Activated effector memory CD4-positive, alpha-beta T cell treated with Interleukin-2 at 50 U/mL for 16 hours (primary cell): ENCODE data around the gene TTC23.
"Not testable (repeated sequence)": the region's sequence is repeated elsewhere in the genome, so short reads cannot be mapped to it uniquely, and the experiment has no call there.

Source experiments
- DNase-seq: peaks from one replicate; pipeline ENCODE4 v3.0.0-alpha.2; 2020

Gene TTC23

DNA sequence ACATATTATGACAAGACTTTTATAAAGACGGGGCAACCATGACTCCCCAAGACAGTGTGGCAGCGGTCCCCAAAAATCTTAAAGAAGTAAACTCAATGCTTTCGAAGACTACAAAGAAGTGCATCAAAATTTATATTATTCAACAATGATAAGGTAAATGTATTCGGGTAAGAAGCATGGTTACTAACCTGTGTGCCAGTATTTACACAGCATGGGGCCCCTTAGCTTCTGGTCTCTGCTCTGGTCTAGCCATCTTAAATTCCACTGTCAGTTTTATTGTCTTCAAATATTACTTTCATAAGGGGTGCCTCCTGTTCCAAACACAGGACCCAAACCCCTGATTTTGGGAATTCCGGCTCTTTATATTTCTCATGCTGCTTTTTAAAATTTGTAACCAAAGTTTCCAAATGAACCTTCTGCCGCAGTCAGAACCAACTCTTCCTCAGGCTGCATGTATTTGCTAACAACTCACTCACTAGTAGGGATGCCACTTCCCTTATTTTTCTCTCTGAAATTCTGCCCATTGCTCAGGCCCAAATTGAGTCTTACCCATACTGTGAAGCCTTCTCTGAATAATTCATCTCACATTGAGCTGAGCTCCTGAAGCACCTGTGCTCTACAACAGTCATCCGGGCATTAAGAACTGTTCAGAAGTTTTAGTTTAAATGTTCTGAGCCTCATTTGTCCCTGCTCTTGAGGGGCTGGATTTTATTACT, 1.2 kb downstream of the TTC23 start:
- no peak for DNase-seq

DNA sequence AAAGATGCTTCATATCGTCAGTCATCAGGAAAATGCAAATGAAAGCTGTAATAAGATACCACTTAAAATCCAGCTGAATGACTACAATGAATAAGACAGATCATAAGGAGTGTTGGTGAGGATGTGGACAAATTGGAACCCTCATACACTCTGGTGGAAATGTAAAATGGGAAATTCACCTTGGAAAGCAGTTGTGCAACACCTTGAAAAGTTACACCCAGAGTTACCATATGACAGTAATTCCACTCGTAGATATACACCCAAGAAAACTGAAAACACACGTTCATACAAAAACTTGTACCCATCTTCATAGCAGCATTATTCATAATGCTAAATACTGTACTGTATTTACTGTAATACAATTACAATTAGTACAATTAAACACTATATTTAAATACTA, 2.3 kb downstream of the TTC23 start:
- no peak for DNase-seq

DNA sequence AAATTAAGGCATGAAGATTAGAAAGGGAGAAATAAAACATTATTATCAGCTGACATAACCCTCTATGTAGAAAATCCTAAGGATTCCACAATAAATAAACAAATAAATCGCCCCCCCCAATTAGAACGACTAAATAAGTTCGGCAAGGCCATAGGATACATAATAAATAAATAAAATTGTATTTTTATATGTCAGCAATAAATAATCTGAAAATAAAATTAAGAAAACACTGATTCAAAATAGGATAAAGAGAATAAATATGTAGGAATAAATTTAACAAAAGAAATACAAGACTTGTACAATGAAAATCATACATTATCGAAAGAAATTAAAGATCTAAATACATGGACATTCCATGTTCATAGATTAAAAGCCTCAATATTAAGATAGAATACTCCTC, 5.1 kb downstream of the TTC23 start:
- no peak for DNase-seq

DNA sequence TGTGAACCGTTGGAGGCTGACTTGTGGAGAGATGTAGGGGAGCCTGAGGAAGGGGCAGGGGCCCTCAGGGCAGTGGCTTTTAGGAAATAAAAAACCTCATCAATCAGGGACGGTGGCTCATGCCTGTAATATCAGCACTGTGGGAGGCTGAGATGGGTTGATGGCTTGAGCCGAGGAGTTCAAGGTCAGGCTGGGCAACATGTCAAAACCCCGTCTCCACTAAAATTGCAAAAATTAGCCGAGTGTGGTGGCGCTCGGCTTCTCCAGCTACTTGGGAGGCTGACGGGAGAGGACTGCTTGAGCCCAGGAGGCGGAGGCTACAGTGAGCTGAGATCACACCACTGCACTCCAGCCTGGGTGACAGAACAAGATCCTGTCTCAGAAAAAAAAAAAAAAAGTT, 7.6 kb downstream of the TTC23 start:
- no peak for DNase-seq

DNA sequence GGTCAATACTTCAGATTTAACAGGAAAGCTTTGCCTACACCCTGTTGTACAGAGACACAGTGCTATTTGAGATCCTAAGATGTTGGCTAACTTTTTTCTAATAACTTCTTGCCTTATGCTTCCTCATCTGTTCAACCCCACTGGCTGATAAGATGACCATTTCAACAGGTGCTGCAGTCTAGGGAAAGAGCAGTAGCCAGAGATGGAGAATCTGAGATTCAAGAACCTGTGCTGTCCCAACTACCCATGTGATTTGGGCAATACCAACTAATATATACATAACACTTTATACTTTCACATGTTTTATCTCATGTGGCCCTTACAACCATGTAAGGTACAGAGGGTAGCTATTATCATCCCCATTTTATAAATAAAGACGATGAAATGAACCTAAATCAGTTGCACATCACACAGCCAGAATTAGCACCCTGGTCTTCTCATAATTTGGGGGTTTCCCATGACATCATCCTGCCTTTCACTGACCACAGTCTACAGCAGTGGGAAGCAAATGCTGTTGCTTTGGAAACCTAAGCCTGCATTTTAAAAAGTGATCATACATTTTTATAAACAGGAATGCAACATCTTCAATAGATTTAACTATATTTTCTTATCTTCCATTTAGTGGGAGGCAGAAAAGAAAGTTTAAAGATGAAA, 9.7 kb downstream of the TTC23 start:
- DNase-seq, result no peak

DNA sequence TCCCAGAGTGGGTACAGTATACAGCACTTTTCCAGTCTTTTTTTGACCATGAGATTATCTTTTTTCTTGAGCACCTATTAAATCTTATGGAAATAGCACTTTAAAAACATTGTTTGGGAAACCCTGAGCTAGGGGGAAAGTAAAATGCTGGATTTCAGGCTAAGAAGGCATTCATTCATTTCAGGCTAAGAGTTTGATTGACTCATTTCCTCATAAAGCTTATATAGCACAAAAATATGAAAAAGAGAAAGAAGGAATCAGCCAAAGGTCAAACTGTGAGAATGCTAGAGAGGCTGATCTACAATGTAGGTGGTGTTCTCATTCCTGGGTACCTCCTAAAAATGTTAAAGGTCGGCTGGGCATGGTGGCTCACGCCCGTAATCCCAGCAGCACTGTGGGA, 10.5 kb downstream of the TTC23 start:
- DNase-seq, result no peak

DNA sequence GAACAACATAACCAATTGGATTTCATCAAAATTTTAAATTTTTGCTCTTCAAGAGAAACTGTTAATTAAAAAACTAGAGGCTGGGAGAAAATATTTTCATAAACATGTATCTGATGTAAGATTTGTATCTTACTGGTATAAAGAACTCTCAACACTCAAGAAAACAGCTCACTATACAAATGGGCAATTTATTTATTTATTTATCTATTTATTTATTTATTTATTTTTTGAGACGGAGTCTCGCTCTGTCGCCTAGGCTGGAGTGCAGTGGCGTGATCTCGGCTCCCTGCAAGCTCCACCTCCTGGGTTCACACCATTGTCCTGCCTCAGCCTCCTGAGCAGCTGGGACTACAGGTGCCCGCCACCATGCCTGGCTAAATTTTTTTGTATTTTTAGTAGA, 15.2 kb downstream of the TTC23 start:
- DNase-seq, result not testable (repeated sequence)

DNA sequence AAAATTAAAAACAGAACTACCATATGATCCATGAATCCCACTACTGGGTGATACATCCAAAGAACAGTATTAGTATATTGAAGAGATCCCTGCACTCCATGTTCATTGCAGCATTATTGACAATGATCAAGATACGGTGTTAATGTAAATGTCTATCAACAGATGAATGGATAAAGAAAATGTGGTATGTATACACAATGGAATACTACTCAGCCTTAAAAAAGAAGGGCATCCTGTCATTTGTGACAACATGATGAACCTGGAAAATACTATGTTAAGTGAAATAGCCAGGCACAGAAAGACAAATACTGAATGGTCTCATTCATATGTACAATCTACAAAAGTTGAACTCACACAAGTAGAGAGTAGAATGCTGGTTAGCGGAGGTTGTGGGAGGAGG, 16.6 kb downstream of the TTC23 start:
- no peak for DNase-seq

DNA sequence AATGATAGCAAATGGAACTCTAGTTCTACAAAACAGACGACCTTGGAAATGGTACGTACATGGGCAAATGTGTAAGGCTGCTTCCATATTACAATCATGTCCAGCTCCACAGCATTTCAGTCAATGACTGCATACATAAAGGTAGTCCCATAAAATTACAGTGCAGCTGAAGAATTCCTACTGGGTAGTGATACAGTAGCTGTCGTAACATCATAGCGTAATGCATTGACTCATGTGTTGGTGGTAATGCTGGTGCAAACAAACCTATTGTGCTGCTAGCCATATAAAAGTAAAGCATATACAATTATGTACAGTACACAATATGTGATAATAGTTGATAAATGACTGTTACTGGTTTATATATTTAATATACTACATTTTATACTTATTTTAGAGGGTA, 18.5 kb downstream of the TTC23 start:
- DNase-seq, result no peak

DNA sequence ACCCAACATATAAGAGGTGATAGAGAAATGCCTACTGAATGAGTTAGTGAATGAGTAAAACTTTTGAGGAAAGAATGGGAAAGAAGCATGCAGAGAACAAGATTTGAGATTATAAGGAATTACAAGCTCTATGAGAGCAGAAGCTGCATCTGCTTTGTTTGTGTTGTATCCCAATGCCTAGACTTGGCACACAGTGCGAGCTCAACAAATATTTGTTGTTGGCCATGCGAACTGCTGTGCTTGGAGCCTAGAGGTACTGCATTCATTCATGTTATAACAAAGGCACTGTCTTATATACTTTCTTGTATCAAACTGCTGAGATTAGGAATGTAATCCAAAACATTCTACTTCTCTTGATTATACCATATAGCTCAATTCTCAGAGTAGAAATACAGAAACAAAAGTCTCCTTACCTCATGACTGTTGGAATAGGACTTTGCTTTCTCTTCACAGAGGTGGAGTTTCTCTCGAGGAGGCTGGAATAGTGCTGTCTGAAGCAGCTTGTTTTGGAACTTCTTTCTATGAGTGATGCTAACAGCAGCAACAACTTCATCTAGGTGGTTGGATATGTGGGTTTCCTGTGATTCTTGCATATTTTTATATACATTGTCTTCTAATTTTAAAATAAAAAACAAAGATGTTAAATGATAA, 21.1 kb downstream of the TTC23 start:
- DNase-seq, result no peak

DNA sequence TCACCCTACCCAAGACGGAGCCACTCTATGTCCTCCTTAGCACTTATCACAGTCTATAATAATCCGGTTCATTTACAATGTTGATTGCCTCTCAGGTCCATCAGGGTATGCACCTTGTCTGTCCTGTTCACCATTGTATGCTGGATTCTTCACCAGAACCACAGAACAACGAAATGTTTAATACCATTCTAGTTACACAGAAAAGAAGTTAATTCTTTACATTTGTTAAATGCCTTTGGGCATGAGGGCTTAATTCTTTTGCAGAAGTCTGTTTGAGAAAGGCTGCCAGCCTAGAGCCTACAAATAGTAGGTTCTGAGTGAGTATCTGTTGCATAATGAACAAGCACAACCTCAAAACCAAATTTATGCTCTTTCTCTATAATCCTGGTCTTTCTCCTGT, 22.6 kb downstream of the TTC23 start:
- DNase-seq, result no peak

DNA sequence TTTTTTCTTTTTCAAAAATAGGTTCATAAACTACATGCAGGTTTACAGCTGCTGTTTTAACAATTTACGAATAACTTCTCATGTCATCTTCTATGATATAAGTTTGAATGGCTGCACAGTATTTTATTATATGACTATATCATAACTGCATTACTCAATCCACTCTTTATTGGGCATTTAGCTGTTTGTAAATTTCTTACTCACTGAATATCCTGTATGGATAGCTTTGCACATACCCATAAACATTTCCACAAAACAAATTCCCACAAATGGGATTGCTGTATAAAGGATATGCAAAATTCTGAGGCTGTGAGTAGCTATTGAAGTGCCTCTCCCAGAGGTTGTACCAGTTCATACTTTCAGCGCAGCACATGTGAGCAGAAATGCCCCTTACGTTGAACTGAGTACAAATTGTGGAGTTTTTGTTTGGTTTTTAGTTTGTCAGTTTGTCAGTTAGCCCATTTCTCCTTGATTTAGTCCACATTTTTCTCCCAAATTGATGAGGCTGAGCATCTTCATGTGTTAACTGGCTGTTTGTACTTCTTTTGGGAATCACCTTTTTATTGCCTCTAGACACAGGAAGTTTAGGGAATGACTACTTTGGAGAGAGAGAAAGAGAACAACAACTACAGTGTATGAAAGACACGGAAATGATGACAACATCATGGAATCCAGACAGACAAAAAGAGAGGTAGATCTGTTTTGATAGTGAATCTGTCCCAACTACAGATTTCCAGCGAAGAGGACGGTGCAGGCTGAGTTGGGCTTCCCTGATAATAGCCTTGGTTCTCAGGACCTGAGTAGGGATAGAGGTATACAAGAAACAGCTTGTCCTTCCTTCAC, 24.8 kb downstream of the TTC23 start:
- no peak for DNase-seq

DNA sequence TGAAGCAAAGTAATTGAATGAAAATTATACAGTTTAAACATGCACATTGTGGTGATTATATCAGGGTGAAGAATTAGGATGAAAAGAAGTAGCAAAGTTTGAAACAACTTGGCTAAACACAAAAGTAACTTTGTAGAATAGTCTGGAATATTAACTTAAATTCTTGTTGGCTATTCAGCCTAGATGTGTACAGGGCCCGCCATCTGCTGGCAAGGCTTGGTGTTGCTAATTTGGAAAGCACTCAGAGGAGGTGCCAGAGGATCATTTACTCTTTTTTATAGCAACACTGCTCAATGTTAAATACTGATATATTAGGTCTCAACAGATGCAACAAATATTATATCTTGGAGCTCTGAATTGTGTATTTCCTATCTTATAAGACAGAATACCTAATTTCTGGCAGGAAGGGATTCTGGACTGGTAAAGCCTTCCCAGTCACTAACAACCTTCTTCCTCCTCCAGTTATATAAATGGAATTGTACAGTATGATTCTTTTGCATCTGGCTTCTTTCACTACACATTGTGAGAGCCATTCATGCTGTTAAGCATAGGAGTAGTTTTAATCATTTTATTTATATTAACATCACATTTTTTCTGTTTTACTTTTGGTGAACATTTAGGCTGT, 36.1 kb downstream of the TTC23 start:
- peak; percentile 24 for DNase-seq

DNA sequence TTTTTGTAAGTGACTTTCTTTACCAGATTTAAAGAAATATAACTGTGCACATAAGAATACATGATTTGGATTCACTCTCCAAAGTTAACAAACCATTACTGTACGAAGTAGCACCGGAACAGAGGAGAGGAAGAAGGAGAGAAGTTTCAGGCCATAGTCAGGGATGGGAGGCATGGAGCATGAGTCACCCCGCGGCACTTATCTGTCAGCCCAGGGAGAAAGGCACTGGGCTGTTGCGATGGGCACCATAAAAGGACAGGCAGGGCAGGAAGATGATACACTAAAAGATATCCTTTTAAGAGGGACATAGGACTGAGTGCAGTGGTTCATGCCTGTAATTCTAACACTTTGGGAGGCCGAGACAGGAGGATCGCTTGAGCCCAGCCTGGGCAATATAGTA, 37.0 kb downstream of the TTC23 start:
- no peak for DNase-seq

DNA sequence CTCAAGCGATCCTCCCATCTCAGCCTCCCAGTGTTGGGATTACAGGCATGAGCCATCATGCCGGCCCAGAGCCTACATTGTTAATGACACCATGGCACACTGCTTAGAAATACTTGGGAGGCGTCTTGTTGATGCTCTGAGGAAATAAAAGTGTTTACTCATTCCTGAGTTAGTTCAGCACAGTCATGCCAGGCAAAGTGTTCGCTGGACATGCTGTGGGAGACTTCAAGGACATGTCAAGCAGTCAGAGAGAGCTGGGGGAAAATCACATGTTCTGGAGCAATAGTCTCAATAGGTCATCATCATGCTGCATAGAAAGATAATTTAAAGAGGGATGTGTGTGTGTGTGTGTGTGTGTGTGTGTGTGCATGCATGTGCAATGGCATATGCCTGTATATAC, 37.5 kb downstream of the TTC23 start:
- no peak for DNase-seq

DNA sequence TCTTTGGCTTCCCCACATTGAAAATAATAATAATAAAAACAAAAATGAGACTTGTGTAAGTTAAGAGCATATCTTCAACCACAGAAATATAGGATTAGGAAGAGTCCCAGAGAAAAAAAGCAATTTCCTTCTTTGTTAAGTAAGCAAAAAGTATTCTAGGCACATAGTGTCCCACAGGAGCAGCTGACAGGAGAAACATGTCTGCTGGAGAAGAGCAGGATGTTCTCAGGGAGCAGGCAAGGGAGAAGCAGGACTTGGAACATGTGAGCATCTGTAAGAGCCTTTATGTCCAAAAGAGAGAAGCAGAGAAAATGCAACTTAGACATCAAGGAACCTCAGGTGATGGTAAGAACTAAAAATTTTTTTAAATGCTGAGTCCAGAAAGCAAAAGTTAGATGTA, 39.0 kb downstream of the TTC23 start:
- no peak for DNase-seq

DNA sequence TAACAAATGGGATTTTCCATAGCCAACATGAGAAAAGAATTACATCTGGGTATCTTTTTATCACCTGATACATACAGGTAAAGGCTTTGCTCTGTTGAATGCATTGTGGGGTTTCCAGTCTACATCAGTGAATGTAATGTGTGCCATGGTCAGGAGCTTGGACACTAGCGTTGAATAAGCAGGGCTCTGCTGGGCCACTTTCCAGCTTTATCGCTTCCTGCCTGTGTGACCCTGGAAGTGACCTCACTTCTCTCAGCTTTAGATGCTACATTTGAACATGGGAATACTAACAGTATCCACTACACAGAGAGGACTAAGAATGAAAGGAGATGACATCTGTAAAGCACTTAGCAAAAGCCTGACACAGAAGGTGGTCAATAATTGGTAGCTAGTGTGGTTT, 40.1 kb downstream of the TTC23 start:
- no peak for DNase-seq

DNA sequence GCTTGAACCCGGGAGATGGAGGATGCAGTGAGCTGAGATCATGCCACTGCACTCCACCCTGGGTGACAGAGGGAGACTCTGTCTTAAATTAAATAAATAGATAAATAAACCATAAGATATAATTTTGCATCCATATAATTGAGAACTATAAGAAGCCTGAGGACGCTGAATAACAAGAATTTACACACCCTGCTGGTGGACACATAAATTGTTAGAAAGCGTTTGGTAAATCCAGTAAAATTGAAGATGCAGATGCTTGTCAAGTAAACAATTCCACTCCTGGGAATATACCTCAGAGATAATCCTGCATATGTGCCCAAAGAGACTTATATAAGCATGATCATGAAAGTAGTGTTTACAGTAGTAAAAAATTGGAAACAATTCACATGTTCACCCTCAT, 41.7 kb downstream of the TTC23 start:
- no peak for DNase-seq

DNA sequence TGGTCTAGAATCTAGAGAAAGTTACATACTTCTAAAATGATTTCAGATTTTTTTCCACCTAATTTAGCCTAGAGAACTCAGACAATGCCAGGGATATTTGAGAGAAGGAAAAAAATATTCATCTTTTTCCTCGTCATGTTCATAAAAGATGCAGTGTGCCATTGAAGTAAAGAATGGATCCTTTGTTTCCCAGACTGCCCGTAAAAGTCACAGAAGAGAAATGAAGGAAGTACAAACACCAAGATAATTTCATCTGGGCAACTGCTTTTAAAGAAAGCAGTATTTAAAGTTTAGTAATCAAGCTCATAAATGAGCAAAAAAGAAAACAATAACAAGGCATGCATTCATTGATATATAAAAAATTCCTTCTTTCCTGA, 47.2 kb downstream of the TTC23 start:
- DNase-seq, result no peak

DNA sequence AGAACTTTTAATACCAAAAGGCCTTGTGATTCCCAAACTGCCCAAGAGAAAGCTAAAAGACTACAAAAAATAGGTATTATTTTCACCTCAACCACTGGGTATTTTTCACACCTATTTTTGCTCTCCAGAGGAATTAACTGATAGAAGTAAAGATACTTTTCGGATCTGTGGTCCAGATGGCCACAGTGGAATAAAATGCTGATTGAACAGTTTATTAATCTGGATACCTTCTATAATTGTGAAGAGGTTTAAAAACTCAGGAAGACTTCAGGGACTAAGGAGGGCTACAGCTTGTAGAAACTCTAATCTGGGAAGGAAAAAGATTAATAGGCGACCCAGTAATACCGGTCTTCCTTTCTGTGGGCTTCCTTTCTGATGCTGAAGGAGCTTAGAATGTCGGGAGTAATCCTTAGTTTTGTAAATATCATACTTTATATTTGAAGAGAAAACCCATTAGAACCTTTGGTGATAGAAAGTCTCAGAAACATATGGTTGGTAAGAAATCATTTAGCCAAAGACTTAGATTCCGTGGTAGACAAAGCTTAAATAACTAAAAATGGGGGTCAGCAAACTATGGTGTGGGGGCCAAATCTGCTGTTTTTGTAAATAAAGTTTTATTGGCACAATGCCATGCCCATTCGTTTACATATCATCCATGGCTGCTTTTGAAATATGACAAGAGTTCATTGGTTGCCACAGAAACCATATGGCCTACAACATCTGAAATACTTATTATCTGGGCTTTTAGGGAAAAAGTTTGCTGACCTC, 47.8 kb downstream of the TTC23 start:
- no peak for DNase-seq

DNA sequence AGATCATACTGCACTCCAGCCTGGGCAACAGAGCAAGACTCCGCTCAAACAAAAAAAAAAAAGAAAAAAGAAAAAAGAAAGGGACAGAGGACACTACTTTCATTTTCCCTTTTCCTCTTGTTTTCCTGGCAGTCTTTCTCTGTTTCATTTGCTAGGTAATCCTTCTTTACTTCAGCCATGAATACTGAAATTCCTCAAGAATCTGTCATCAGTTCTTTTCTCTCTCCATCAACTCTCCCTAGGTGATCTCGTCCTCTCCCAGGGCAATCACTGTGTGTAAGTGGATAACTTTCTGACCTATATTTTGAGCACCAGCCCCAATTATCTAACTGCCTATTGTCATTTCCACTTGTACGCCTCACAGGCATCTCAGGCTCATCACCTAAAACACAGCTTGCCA, 51.5 kb downstream of the TTC23 start:
- no peak for DNase-seq

DNA sequence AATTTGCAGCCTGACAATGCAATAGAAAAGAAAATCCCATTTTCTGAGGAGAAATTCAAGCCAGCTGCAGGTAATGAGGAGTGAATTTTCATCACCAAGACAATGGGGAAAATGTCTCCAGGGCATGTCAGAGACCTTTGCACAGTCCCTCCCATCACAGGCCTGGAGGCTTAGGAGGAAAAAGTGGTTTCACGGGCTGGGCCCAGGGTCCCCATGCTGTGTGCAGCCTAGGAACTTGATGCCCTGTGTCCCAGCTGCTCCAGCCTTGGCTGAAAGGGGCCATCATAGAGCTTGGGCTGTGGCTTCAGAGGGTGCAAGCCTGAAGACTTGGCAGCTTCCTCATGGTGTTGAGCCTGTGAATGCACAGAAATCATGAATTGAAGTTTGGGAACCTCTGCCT, 57.2 kb downstream of the TTC23 start:
- not testable (repeated sequence) for DNase-seq
